HCT116 (cell line): ENCODE measurements around the gene COX15. TPM values are rescaled to one million over a fixed set of nuclear protein-coding genes. Genes with fewer than 3 reads are reported as not detected.

Experiments
- ATAC-seq: fragments of 200-7000 bp; cut with Tn5 transposase; 2 replicates; pipeline ENCODE4 v1.9.1; 2020; ENCODE audit warnings: mild to moderate bottlenecking, moderate library complexity
- BruUV-seq: library from RNA; stranded (reverse); fragments of 400-500 nt; replicated peaks from 2 replicates; lab custom pipeline; 2021; lab: Mats Ljungman, UMichigan
- CTCF ChIA-PET: fragments of 300-600 bp; sonication (Branson Sonifier 250); formaldehyde crosslinking; loops from one replicate; lab custom pipeline; 2021; ENCODE audit warnings: antibody characterized with exemption; lab: Charles Lee
- POLR2A ChIA-PET: fragments of 300-600, 350-600 bp; sonication (Branson Sonifier 250); formaldehyde crosslinking; loops from one replicate; lab custom pipeline; 2021; ENCODE audit warnings: antibody characterized with exemption; lab: Charles Lee
- RAD21 ChIA-PET, 2 experiments: fragments of 300-600 bp; sonication (Branson Sonifier 250); formaldehyde crosslinking; loops; one replicate each; lab custom pipeline; 2023; ENCODE audit warnings: low total read pairs in 2 of 2; ENCODE audit not compliant: uncharacterized antibody in 2 of 2, unreplicated experiment in 2 of 2, low non-redundant PET in 1 of 2; lab: Charles Lee
- DNase-seq: peaks from one replicate; pipeline ENCODE4 v3.0.0-alpha.2; 2010; ENCODE audit warnings: low read depth, low spot score
- H2AFZ ChIP-seq: fragments of 200-600 bp; shearing (Covaris generic), sonication (generic); 2 replicates; pipeline ENCODE4 v1.6.1; 2017; ENCODE audit warnings: low read depth, mixed run types, mixed read lengths, antibody characterized with exemption, low read length; ENCODE audit not compliant: poor library complexity, severe bottlenecking
- H3K27ac ChIP-seq: 2 replicates; pipeline ENCODE4 v1.5.1; 2012; ENCODE audit warnings: low read depth, low read length
- H3K27me3 ChIP-seq: fragments of 200-600 bp; sonication (generic); 2 replicates; pipeline ENCODE4 v1.6.1; 2016; ENCODE audit warnings: mixed run types, low read length, mixed read lengths; ENCODE audit not compliant: insufficient read depth
- H3K36me3 ChIP-seq, 2 experiments: fragments of 200-500 bp in 1 of 2; fragments of 200-600 bp in 1 of 2; sonication (Bioruptor generic) in 1 of 2; sonication (generic) in 1 of 2; 2 replicates each; pipeline versions ENCODE4 v1.5.1 to v1.6.1; 2014 to 2016; ENCODE audit warnings: low read length in 2 of 2, inconsistent platforms in 1 of 2, mixed read lengths in 1 of 2, mixed run types in 1 of 2; ENCODE audit not compliant: insufficient read depth in 2 of 2, control insufficient read depth in 1 of 2
- H3K4me1 ChIP-seq, 2 experiments: fragments of 200-600 bp in 1 of 2; sonication (generic) in 1 of 2; 2 replicates each; pipeline versions ENCODE4 v1.5.1 to v1.6.1; 2012 to 2017; ENCODE audit warnings: low read length in 2 of 2, inconsistent platforms in 1 of 2, mild to moderate bottlenecking in 1 of 2, mixed read lengths in 1 of 2, mixed run types in 1 of 2, moderate library complexity in 1 of 2; ENCODE audit not compliant: insufficient read depth in 2 of 2, control insufficient read depth in 1 of 2
- H3K4me2 ChIP-seq: fragments of 200-600 bp; sonication (generic); 2 replicates; pipeline ENCODE4 v1.6.1; 2017; ENCODE audit warnings: mixed run types, low read length, mixed read lengths
- H3K4me3 ChIP-seq, 2 experiments: fragments of 200-600 bp in 1 of 2; sonication (generic) in 1 of 2; replicated peaks in 1 of 2; 2 replicates each; pipeline ENCODE4 v1.5.1; 2011 to 2016; ENCODE audit warnings: low read length in 2 of 2, control low read depth in 1 of 2, low read depth in 1 of 2, mild to moderate bottlenecking in 1 of 2, mixed read lengths in 1 of 2, mixed run types in 1 of 2
- H3K79me2 ChIP-seq: fragments of 200-600 bp; sonication (generic); 2 replicates; pipeline ENCODE4 v1.6.1; 2017; ENCODE audit warnings: mild to moderate bottlenecking, mixed run types, low read length, moderate library complexity, mixed read lengths; ENCODE audit not compliant: insufficient read depth
- H3K9ac ChIP-seq: fragments of 200-600 bp; sonication (generic); 2 replicates; pipeline ENCODE4 v1.6.1; 2016; ENCODE audit warnings: low read length, mixed read lengths
- H3K9me2 ChIP-seq: fragments of 200-600 bp; sonication (generic), shearing (Covaris generic); 2 replicates; pipeline ENCODE4 v1.6.1; 2017; ENCODE audit warnings: mixed run types, mild to moderate bottlenecking, moderate library complexity; ENCODE audit not compliant: insufficient read depth
- H3K9me3 ChIP-seq, 2 experiments: fragments of 200-500 bp in 1 of 2; fragments of 200-600 bp in 1 of 2; sonication (Bioruptor generic) in 1 of 2; sonication (generic) in 1 of 2; 2 replicates each; pipeline ENCODE4 v1.6.1; 2014 to 2017; ENCODE audit warnings: low read length in 2 of 2, mixed read lengths in 2 of 2, inconsistent platforms in 1 of 2, low read depth in 1 of 2, mild to moderate bottlenecking in 1 of 2, mixed run types in 1 of 2, moderate library complexity in 1 of 2; ENCODE audit not compliant: control insufficient read depth in 1 of 2, insufficient read depth in 1 of 2
- H4K20me1 ChIP-seq: fragments of 200-600 bp; sonication (generic), shearing (Covaris generic); 2 replicates; pipeline ENCODE4 v1.6.1; 2017; ENCODE audit warnings: mixed run types, mild to moderate bottlenecking, moderate library complexity; ENCODE audit not compliant: insufficient read depth
- CBX3 ChIP-seq: IDR thresholded peaks from 2 replicates; pipeline ENCODE4 v1.6.1; 2012; ENCODE audit warnings: low read depth
- CEBPB ChIP-seq: IDR thresholded peaks from 2 replicates; pipeline ENCODE4 v1.6.1; 2012; ENCODE audit warnings: low read depth
- CTCF ChIP-seq, 3 experiments: fragments of 200-600 bp in 1 of 3; sonication (generic) in 1 of 3; IDR thresholded peaks in 2 of 3; conservative IDR thresholded peaks in 1 of 3; 2 replicates each; pipeline ENCODE4 v1.5.1; 2012 to 2017; ENCODE audit warnings: low read depth in 2 of 3, low read length in 2 of 3, antibody characterized with exemption in 1 of 3, borderline replicate concordance in 1 of 3, control low read depth in 1 of 3, mild to moderate bottlenecking in 1 of 3, mixed read lengths in 1 of 3, mixed run types in 1 of 3, moderate library complexity in 1 of 3; ENCODE audit not compliant: insufficient read depth in 1 of 3
- EZH2 ChIP-seq: fragments of 200-600 bp; sonication (generic); IDR thresholded peaks from 2 replicates; pipeline ENCODE4 v1.6.1; 2017; ENCODE audit warnings: antibody characterized with exemption, mixed run types
- EZH2phosphoT487 ChIP-seq: fragments of 200-600 bp; IDR thresholded peaks from 2 replicates; pipeline ENCODE4 v1.6.1; 2018; ENCODE audit warnings: antibody characterized with exemption, borderline replicate concordance
- FOSL1 ChIP-seq: IDR thresholded peaks from 2 replicates; pipeline ENCODE4 v1.6.1; 2012; ENCODE audit warnings: low read depth
- JUND ChIP-seq: IDR thresholded peaks from 2 replicates; pipeline ENCODE4 v1.6.1; 2012
- POLR2AphosphoS5 ChIP-seq: IDR thresholded peaks from 2 replicates; pipeline ENCODE4 v1.6.1; 2011; ENCODE audit warnings: mild to moderate bottlenecking, low read depth, low read length, moderate library complexity
- REST ChIP-seq: IDR thresholded peaks from 2 replicates; pipeline ENCODE4 v1.6.1; 2012; ENCODE audit warnings: low read depth
- SP1 ChIP-seq: IDR thresholded peaks from 2 replicates; pipeline ENCODE4 v1.6.1; 2012; ENCODE audit warnings: low read depth
- SRF ChIP-seq: IDR thresholded peaks from 2 replicates; pipeline ENCODE4 v1.6.1; 2012; ENCODE audit warnings: low read depth
- YY1 ChIP-seq: IDR thresholded peaks from 2 replicates; pipeline ENCODE4 v1.6.1; 2011; ENCODE audit warnings: low read length, low read depth, moderate library complexity, mild to moderate bottlenecking; ENCODE audit not compliant: insufficient replicate concordance; ENCODE audit errors: extremely low read depth
- ZNF274 ChIP-seq: fragments of 200-500 bp; sonication (Bioruptor generic); IDR thresholded peaks from 2 replicates; pipeline ENCODE4 v1.6.1; 2014; ENCODE audit warnings: mild to moderate bottlenecking, low read depth, low read length, inconsistent platforms
- intact Hi-C: fragments of 100-400 bp; cut with micrococcal nuclease; formaldehyde crosslinking; loops from 2 replicates; pipeline ENCODE4 v1.10.0; 2022
- total RNA-seq: library from RNA; stranded (reverse); gene quantifications from one replicate; pipeline ENCODE4 v1.2.1, GENCODE V29; 2021; ENCODE audit not compliant: unreplicated experiment
- TF ChIP-seq, protein P1 (sequence below): IDR thresholded peaks from 2 replicates; pipeline ENCODE4 v1.6.1; 2011; ENCODE audit warnings: mild to moderate bottlenecking, low read length, moderate library complexity; ENCODE audit not compliant: insufficient replicate concordance; ENCODE audit errors: extremely low read depth
- TF ChIP-seq, protein P2 (sequence below): IDR thresholded peaks from 2 replicates; pipeline ENCODE4 v1.6.1; 2012

COX15 gene
- total RNA-seq, 1 experiment from 2014 or later = 79.6 TPM

- POLR2A ChIA-PET = interaction anchor here (2.4 kb wide), 1 partner anchor 8 kb away, joined by 9 read pairs; no protein-coding TSS in a partner anchor
- TF ChIP-seq, protein P1, sequence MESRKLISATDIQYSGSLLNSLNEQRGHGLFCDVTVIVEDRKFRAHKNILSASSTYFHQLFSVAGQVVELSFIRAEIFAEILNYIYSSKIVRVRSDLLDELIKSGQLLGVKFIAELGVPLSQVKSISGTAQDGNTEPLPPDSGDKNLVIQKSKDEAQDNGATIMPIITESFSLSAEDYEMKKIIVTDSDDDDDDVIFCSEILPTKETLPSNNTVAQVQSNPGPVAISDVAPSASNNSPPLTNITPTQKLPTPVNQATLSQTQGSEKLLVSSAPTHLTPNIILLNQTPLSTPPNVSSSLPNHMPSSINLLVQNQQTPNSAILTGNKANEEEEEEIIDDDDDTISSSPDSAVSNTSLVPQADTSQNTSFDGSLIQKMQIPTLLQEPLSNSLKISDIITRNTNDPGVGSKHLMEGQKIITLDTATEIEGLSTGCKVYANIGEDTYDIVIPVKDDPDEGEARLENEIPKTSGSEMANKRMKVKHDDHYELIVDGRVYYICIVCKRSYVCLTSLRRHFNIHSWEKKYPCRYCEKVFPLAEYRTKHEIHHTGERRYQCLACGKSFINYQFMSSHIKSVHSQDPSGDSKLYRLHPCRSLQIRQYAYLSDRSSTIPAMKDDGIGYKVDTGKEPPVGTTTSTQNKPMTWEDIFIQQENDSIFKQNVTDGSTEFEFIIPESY = no peak
- TF ChIP-seq CTCF (IDR thresholded peaks at IDR 0.05 in 2 of 3, conservative IDR thresholded peaks at IDR 0.05 in 1 of 3; ENCODE audit: borderline replicate concordance in 1 of 3, insufficient read depth in 1 of 3, low read depth in 2 of 3, low read length in 2 of 3) = no peak
- no peak for TF ChIP-seq EZH2phosphoT487
- TF ChIP-seq SRF = no peak
- TF ChIP-seq CBX3 = no peak
- no peak for TF ChIP-seq CEBPB
- TF ChIP-seq, protein P2, sequence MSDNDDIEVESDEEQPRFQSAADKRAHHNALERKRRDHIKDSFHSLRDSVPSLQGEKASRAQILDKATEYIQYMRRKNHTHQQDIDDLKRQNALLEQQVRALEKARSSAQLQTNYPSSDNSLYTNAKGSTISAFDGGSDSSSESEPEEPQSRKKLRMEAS = no peak
- TF ChIP-seq YY1 = no peak
- no peak for TF ChIP-seq ZNF274
- no peak for TF ChIP-seq EZH2
- TF ChIP-seq FOSL1 = no peak
- TF ChIP-seq REST = no peak
- TF ChIP-seq POLR2AphosphoS5 = no peak
- TF ChIP-seq SP1 = no peak
- no peak for TF ChIP-seq JUND
- TF ChIP-seq, all 23 proteins: peak for 0
- Histone ChIP-seq H3K4me2 (no peak overlapping the region), H3K27ac (no peak overlapping the region), H3K9ac (no peak overlapping the region), H3K79me2 (no peaks in the 10 kb centered on the region), H3K4me3 (no peak overlapping the region), H4K20me1 (no peaks in the 10 kb centered on the region), H3K9me2 (no peaks in the 10 kb centered on the region), H3K9me3 (no peaks in the 10 kb centered on the region), H3K4me1 (peaks cover 16 to 38% of the 10 kb centered on the region in 2 experiments), H2AFZ (no peak overlapping the region), H3K27me3 (no peaks in the 10 kb centered on the region), H3K36me3 (no peaks in the 10 kb centered on the region)
- no peak for ATAC-seq
- BruUV-seq = no TSS peak
- DNase-seq = no peak
- intact Hi-C loops = no loop called here
- ChIA-PET RAD21 (no interaction called here), CTCF (no interaction called here)
Observed at GRCh38 chr10:99769706-99770105, 37.8 kb upstream of the COX15 start.
